Tibial nerve (tissue), 4 donors: ENCODE data around the gene EPM2A. TPM values are rescaled to one million over a fixed set of nuclear protein-coding genes. Genes with fewer than 3 reads are reported as not detected.

Experiments used
- DNase-seq, 2 donors: peaks; one replicate each; pipeline ENCODE4 v3.0.0-alpha.2; 2019; ENCODE audit warnings: low spot score in 2 of 2
- H3K27ac ChIP-seq, 4 donors: fragments of 200-600 bp; sonication (generic) in 3 of 4; one replicate each; pipeline ENCODE4 v1.5.1; 2017 to 2019; ENCODE audit warnings: mild to moderate bottlenecking in 1 of 4
- H3K27me3 ChIP-seq, 2 donors: fragments of 200-600 bp; sonication (generic) in 1 of 2; one replicate each; pipeline versions ENCODE4 v1.5.1 to v1.6.0; 2017 to 2019
- H3K36me3 ChIP-seq, 3 donors: fragments of 200-600 bp; sonication (generic); one replicate each; pipeline ENCODE4 v1.5.1; 2018 to 2019
- H3K4me1 ChIP-seq, 4 donors: fragments of 200-600 bp; sonication (generic) in 3 of 4; one replicate each; pipeline ENCODE4 v1.5.1; 2017 to 2019
- H3K4me3 ChIP-seq, 4 donors: fragments of 200-600 bp; sonication (generic) in 3 of 4; one replicate each; pipeline ENCODE4 v1.5.1; 2017 to 2019; ENCODE audit warnings: mild to moderate bottlenecking in 1 of 4, moderate library complexity in 1 of 4
- H3K9me3 ChIP-seq, 4 donors: fragments of 200-600 bp; sonication (generic) in 3 of 4; one replicate each; pipeline ENCODE4 v1.5.1; 2017 to 2019
- CTCF ChIP-seq, 5 experiments: fragments of 200-600 bp in 3 of 5; fragments of 450-650 bp in 2 of 5; sonication (generic) in 3 of 5; IDR thresholded peaks; one replicate each; pipeline ENCODE4 v1.5.1; 2016 to 2019; ENCODE audit warnings: antibody characterized with exemption in 5 of 5, mild to moderate bottlenecking in 3 of 5, moderate library complexity in 2 of 5
- EP300 ChIP-seq, 2 donors: sonication (generic); formaldehyde crosslinking; IDR thresholded peaks; one replicate each; pipeline ENCODE4 v1.6.1; 2017; ENCODE audit warnings: antibody characterized with exemption in 2 of 2, mild to moderate bottlenecking in 1 of 2
- POLR2A ChIP-seq, 2 donors: fragments of 450-650 bp; IDR thresholded peaks; one replicate each; pipeline ENCODE4 v1.6.1; 2017; ENCODE audit warnings: antibody characterized with exemption in 2 of 2, mild to moderate bottlenecking in 2 of 2, moderate library complexity in 2 of 2
- WGBS, 2 donors: methylation state at CpG; one replicate each; pipeline ENCODE4 v1.1.5; 2018; 5-methylcytosine and 5-hydroxymethylcytosine counted together
- small RNA-seq: library from RNA; depleted of rRNA; stranded (forward); fragments of <200 nt; gene quantifications from one replicate; pipeline ENCODE3, GENCODE V24; 2016
- total RNA-seq, 4 donors: library from RNA; depleted of rRNA; stranded (reverse); fragments of >200 nt; gene quantifications; one replicate each; pipeline ENCODE4 v1.1.0, GENCODE V29; 2016

Gene EPM2A
- total RNA-seq, 4 donors from 2014 or later: 14.7 to 24.9 (median 20.3) TPM

- no peaks in the 10 kb centered on the region for H3K36me3 ChIP-seq
- WGBS, 2 donors: 82 to 87% methylated on average over 3 of the region's 3 CpGs
- no peak overlapping the region for H3K27ac ChIP-seq
- no peaks in the 10 kb centered on the region for H3K4me1 ChIP-seq
- no peak overlapping the region for H3K4me3 ChIP-seq
- TF ChIP-seq CTCF (IDR thresholded peaks at IDR 0.05) (no peak), EP300 (IDR thresholded peaks at IDR 0.05) (no peak), POLR2A (IDR thresholded peaks at IDR 0.05) (no peak)
- DNase-seq: no peak
- H3K27me3 ChIP-seq: no peaks in the 10 kb centered on the region
- H3K9me3 ChIP-seq: peaks cover 0 to 30% (median 0%) of the 10 kb centered on the region in 4 donors
Observed at GRCh38 chr6:145583753-145584152, 151.6 kb downstream of the EPM2A start.

Small RNA genes lying within 50 kb of the gene (small RNA-seq; reads per million reads assigned to genes)
- not detected for gene AL023806.2

Other genes starting within 250 kb of the EPM2A start
- 1 to 10 TPM; 6.8 to 9.6 (median 8.2) TPM for gene FBXO30, start 79.3 kb upstream of the EPM2A start, total RNA-seq
- gene SHPRH, start 228.8 kb upstream of the EPM2A start, total RNA-seq: 10 to 100 TPM; 41.6 to 54.0 (median 44.9) TPM